CD4-positive, alpha-beta memory T cell (primary cell): ENCODE data around the gene LPA. TPM values are rescaled to one million over a fixed set of nuclear protein-coding genes. Genes with fewer than 3 reads are reported as not detected.
A peak's percentile ranks its signal among the peaks of the same experiment; 100 is the strongest.
"Not testable (repeated sequence)": the region's sequence is repeated elsewhere in the genome, so short reads cannot be mapped to it uniquely, and the experiment has no call there.

ENCODE experiments used
- CTCF ChIA-PET: fragments of 350-600 bp; sonication (Branson Sonifier 250); formaldehyde crosslinking; loops from one replicate; lab custom pipeline; 2021; ENCODE audit warnings: inconsistent platforms; ENCODE audit not compliant: partially characterized antibody; lab: Charles Lee
- POLR2A ChIA-PET: fragments of 350-600 bp; sonication (Branson Sonifier 250); formaldehyde crosslinking; loops from one replicate; lab custom pipeline; 2021; ENCODE audit not compliant: partially characterized antibody; lab: Charles Lee
- DNase-seq, 5 donors: peaks; one replicate each; pipeline versions ENCODE4 v3.0.0 to v3.0.0-alpha.2; 2020 to 2022; ENCODE audit warnings: mixed read lengths in 1 of 5
- H3K27ac ChIP-seq: one replicate; pipeline ENCODE4 v1.7.0; 2013; ENCODE audit warnings: low read depth, low read length
- H3K27me3 ChIP-seq: 2 replicates; pipeline ENCODE4 v1.7.0; 2013; ENCODE audit warnings: mild to moderate bottlenecking, low read length, moderate library complexity; ENCODE audit not compliant: insufficient read depth
- H3K36me3 ChIP-seq: 2 replicates; pipeline ENCODE4 v1.7.0; 2013; ENCODE audit warnings: mild to moderate bottlenecking, low read length, moderate library complexity; ENCODE audit not compliant: insufficient read depth
- H3K4me1 ChIP-seq: 2 replicates; pipeline ENCODE4 v1.7.0; 2013; ENCODE audit warnings: mild to moderate bottlenecking, low read length, moderate library complexity; ENCODE audit not compliant: insufficient read depth
- H3K4me3 ChIP-seq, 2 donors: one replicate each; pipeline ENCODE4 v1.7.0; 2013; ENCODE audit warnings: low read length in 2 of 2, mild to moderate bottlenecking in 1 of 2
- H3K9me3 ChIP-seq, 2 donors: one replicate each; pipeline ENCODE4 v1.7.0; 2013; ENCODE audit warnings: low read length in 2 of 2, control low read depth in 1 of 2; ENCODE audit not compliant: control insufficient read depth in 1 of 2
- H3K27ac Mint-ChIP-seq, 7 donors: one replicate each; pipeline ENCODE4 v1.8.0; 2020 to 2021; ENCODE audit warnings: mixed read lengths in 7 of 7, mild to moderate bottlenecking in 6 of 7, inconsistent platforms in 3 of 7, moderate library complexity in 3 of 7
- H3K27me3 Mint-ChIP-seq, 2 donors: one replicate each; pipeline ENCODE4 v1.8.0; 2020 to 2021; ENCODE audit warnings: mixed read lengths in 2 of 2
- H3K36me3 Mint-ChIP-seq, 2 donors: one replicate each; pipeline ENCODE4 v1.8.0; 2020 to 2021; ENCODE audit warnings: mixed read lengths in 2 of 2, inconsistent platforms in 1 of 2, mild to moderate bottlenecking in 1 of 2
- H3K4me1 Mint-ChIP-seq, 4 donors: one replicate each; pipeline ENCODE4 v1.8.0; 2020 to 2021; ENCODE audit warnings: mixed read lengths in 4 of 4, mild to moderate bottlenecking in 1 of 4
- H3K4me3 Mint-ChIP-seq, 8 donors: one replicate each; pipeline ENCODE4 v1.8.0; 2020 to 2021; ENCODE audit warnings: mixed read lengths in 8 of 8, mild to moderate bottlenecking in 7 of 8, moderate library complexity in 6 of 8, inconsistent platforms in 3 of 8
- H3K9me3 Mint-ChIP-seq, 8 donors: one replicate each; pipeline ENCODE4 v1.8.0; 2020 to 2021; ENCODE audit warnings: mixed read lengths in 8 of 8, mild to moderate bottlenecking in 5 of 8, inconsistent platforms in 3 of 8, moderate library complexity in 1 of 8
- intact Hi-C: fragments of 100-400 bp; cut with micrococcal nuclease; formaldehyde crosslinking; loops from one replicate; pipeline ENCODE4 v1.15.1; 2023
- polyA plus RNA-seq, 2 donors: library from polyadenylated mRNA; unstranded; fragments of 300-500 nt; fragmentation: Illumina TruSeq; gene quantifications; one replicate each; pipeline ENCODE4 v1.2.3, GENCODE V29; 2021
- total RNA-seq, 2 experiments: library from RNA; stranded (reverse); gene quantifications; one replicate each; pipeline ENCODE4 v1.2.3, GENCODE V29; 2021

LPA gene
- total and polyA plus RNA-seq, 4 experiments from 2014 or later: not detected

DNA sequence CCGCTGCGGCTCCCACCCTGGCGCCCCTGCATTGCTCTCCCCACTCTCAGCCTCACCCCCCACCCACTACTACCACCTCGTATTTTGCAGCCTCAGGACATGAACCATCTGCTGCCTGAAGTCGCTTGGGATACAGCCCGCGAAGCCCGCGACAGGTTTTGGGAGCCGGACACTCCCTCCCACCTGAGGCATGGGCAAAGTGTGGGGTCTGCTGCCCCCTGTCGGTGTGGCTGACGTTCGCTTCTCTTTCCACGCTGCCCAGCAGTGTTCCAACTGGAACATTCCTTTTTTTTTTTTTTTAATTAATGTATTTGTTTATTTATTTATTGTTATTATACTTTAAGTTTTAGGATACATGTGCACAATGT, 15.3 kb upstream of the LPA start:
- no peaks in the 10 kb centered on the region for H3K27me3 ChIP-seq
- POLR2A ChIA-PET: no interaction called here

DNA sequence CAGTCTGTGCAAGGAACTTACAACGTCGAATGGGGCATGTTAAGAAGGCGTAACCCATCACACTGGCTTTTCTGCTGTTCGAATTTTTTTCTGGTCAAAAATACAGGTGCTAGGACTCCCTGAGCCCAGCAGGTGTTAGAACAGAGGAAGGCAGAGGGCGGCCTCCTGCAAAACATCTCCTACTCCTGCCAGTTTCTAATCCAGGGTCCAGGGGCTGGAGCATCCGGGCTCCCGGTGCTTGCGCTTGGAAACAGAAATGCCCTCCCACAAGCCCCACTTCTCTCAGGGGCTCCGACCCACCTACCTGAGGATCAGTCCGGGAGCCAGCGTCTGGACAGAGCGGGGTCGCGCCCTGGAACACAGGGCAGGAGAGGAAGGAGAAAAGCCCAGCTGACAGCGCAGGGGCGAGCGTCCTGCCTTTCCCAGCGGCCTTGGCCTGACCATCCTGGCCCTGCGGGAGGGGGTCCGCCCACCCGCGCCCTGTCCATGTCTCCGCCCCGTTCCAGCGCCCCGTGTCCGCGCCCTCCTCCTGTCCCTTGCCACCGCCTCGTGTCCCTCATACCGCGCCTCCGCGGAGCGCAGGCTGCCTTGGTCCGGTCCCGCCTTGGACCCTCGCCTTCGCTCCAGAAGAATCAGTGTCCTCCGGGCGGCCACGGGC, 14.8 kb upstream of the LPA start:
- H3K9me3 Mint-ChIP-seq: peaks cover 0 to 7% (median 0%) of the 10 kb centered on the region in 8 donors
- POLR2A ChIA-PET: no interaction called here

More for the DNA sequence above, 15.3 kb upstream of the LPA start:
- Mint-ChIP-seq H3K27me3 (peaks cover 5 to 7% of the 10 kb centered on the region in 2 donors), H3K9me3 (peaks cover 0 to 7% (median 0%) of the 10 kb centered on the region in 8 donors), H3K36me3 (no peaks in the 10 kb centered on the region), H3K27ac (no peak overlapping the region), H3K4me1 (no peaks in the 10 kb centered on the region), H3K4me3 (no peak overlapping the region)
- intact Hi-C loops: no loop called here
- Histone ChIP-seq H3K27ac (no peak overlapping the region), H3K4me3 (no peak overlapping the region), H3K36me3 (no peaks in the 10 kb centered on the region), H3K9me3 (no peaks in the 10 kb centered on the region), H3K4me1 (no peaks in the 10 kb centered on the region)
- DNase-seq: no peak
- CTCF ChIA-PET: no interaction called here

DNA sequence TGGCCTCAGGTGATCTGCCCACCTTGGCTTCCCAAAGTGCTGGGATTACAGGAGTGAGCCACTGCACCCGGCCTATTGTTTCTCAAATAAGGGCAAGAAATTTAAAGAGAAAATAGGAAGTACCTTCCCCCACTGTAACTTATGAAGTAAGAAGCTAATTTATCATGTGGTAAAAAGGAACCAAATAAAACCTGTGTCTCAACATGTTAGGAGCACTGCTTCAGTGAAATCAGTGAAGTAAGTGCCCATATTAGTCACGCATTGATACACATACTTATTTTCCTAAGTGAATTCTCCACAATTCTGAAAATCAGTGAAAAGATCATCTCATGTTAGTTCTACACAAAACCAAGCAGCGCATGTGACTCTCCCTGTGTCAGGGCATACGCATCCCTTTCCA, 14.2 kb upstream of the LPA start:
- H3K4me3 ChIP-seq: no peak overlapping the region
- peaks cover 0 to 3% (median under 1%) of the 10 kb centered on the region in 8 donors for H3K9me3 Mint-ChIP-seq
- no peak for DNase-seq
- no peaks in the 10 kb centered on the region for H3K9me3 ChIP-seq
- intact Hi-C loops: no loop called here
- no peaks in the 10 kb centered on the region for H3K4me1 Mint-ChIP-seq
- no peaks in the 10 kb centered on the region for H3K4me1 ChIP-seq
- no peaks in the 10 kb centered on the region for H3K36me3 ChIP-seq
- peaks cover 7 to 9% of the 10 kb centered on the region in 2 donors for H3K27me3 Mint-ChIP-seq
- no peak overlapping the region for H3K27ac Mint-ChIP-seq
- no peaks in the 10 kb centered on the region for H3K36me3 Mint-ChIP-seq
- H3K4me3 Mint-ChIP-seq: no peak overlapping the region
- H3K27ac ChIP-seq: no peak overlapping the region
- no peaks in the 10 kb centered on the region for H3K27me3 ChIP-seq
- POLR2A ChIA-PET: no interaction called here
- CTCF ChIA-PET: interaction anchor here (1.0 kb wide), 1 partner anchor 19 kb away, joined by 3 read pairs; no protein-coding TSS in a partner anchor

More for the DNA sequence above, 14.8 kb upstream of the LPA start:
- Mint-ChIP-seq H3K36me3 (no peaks in the 10 kb centered on the region), H3K4me1 (no peaks in the 10 kb centered on the region), H3K27me3 (peaks cover 6 to 7% of the 10 kb centered on the region in 2 donors), H3K4me3 (no peak overlapping the region), H3K27ac (no peak overlapping the region)
- CTCF ChIA-PET: interaction anchor here (1.0 kb wide), 1 partner anchor 19 kb away, joined by 3 read pairs; no protein-coding TSS in a partner anchor
- Histone ChIP-seq H3K4me3 (no peak overlapping the region), H3K27me3 (no peaks in the 10 kb centered on the region), H3K27ac (no peak overlapping the region), H3K36me3 (no peaks in the 10 kb centered on the region), H3K4me1 (no peaks in the 10 kb centered on the region), H3K9me3 (no peaks in the 10 kb centered on the region)
- intact Hi-C loops: no loop called here
- no peak for DNase-seq

DNA sequence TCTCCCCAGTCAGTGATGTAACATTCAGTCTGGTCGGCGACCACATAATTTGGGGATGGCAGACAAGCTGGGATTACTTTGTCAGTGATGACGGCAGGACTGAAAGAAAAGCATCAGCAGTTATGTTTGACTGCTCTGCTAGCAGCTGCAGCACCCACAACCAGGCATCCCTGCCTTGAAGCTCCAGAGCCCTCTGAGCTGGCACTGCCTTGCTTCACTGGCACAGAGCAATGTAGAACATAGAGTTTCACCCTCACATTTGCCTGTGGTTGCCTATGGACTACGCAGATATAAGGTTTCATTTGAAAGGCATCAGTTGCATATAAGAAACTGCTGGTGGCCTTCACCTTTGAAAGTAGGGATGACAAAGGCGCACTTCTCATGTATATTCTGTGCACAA, 12.3 kb upstream of the LPA start:
- H3K27me3 ChIP-seq, POLR2A ChIA-PET, H3K27ac ChIP-seq, DNase-seq, intact Hi-C loops, H3K36me3 Mint-ChIP-seq, H3K4me1 ChIP-seq, H3K4me3 Mint-ChIP-seq, H3K27me3 Mint-ChIP-seq, H3K9me3 ChIP-seq, H3K36me3 ChIP-seq, CTCF ChIA-PET, H3K4me1 Mint-ChIP-seq, H3K27ac Mint-ChIP-seq, H3K4me3 ChIP-seq: not testable (repeated sequence)
- peaks cover 0 to 13% (median 5%) of the 10 kb centered on the region in 8 donors for H3K9me3 Mint-ChIP-seq

DNA sequence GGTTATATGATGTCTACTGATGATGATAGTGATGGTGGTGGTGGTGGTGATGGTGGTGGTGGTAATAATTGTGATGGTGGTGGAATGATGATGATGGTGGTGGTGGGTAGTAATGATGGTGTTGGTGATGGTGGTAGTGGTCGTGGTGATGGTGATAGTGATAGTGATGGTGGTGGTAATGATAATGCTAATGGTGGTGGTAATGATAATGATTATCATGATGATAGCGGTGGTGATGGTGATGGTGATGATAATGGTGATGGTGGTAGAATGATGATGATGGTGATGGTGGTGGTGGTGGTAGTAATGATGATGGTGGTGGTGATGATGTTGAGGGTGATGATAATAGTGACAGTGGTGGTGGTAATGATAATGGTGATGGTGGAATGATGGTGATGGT, 4.5 kb upstream of the LPA start:
- Mint-ChIP-seq H3K27ac (no peak overlapping the region), H3K36me3 (no peaks in the 10 kb centered on the region), H3K9me3 (peaks cover 0 to 12% (median 4%) of the 10 kb centered on the region in 8 donors), H3K27me3 (peaks cover 4 to 7% of the 10 kb centered on the region in 2 donors), H3K4me3 (no peak overlapping the region), H3K4me1 (peaks cover 0 to 3% (median 0%) of the 10 kb centered on the region in 4 donors)
- no peak for DNase-seq
- POLR2A ChIA-PET: no interaction called here
- H3K27me3 ChIP-seq: no peaks in the 10 kb centered on the region
- no peaks in the 10 kb centered on the region for H3K9me3 ChIP-seq
- no peaks in the 10 kb centered on the region for H3K4me1 ChIP-seq
- CTCF ChIA-PET: no interaction called here
- no peak overlapping the region for H3K27ac ChIP-seq
- no peak overlapping the region for H3K4me3 ChIP-seq
- intact Hi-C loops: no loop called here
- no peaks in the 10 kb centered on the region for H3K36me3 ChIP-seq

DNA sequence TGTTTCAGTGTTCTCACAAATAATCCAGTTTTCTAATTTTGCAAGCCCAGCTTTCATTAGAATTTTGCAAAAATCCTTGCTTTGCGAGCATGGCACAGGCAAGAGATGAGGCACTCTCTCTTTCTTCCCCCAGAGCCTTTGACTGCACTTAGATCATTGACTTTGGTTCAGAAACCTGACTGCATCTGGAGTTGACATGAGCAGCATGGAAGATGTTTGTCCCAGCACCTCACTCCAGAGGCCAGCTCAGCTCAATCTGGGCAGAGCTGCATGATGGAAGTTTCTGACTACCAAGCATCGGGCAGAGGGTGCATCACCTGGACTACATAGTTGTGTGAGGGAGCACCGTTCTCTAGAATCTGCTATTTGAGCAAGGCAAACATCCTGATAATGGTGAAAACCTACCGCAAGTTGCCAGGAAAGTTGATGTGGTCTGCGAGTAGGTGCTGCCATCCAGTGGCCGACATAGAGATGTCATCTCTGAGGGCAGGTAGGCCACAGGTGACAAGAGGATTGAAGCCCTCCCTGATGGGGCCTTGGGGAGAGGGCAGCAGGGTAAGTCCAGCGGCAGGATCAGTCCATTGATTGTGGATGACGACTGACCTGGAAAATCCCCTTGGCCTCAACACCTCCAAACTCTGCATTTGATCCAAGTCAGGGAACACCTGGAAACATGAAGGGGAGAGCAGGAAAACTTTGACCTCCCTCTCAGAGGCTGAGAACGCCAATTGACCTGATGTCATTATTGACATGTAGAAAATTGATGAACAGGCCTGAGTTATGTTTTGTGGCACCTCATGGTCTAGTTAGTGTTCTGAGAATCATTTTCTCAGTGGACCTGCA, 3.8 kb upstream of the LPA start:
- Histone ChIP-seq H3K27me3 (peaks cover 1% of the 10 kb centered on the region), H3K4me1 (no peaks in the 10 kb centered on the region), H3K9me3 (no peaks in the 10 kb centered on the region), H3K27ac (no peak overlapping the region), H3K4me3 (no peak overlapping the region), H3K36me3 (no peaks in the 10 kb centered on the region)
- ChIA-PET CTCF (interaction anchor here (0.8 kb wide), 1 partner anchor 148 kb away, joined by 3 read pairs; no protein-coding TSS in a partner anchor), POLR2A (no interaction called here)
- intact Hi-C loops: no loop called here
- Mint-ChIP-seq H3K27ac (no peak overlapping the region), H3K4me1 (peaks cover 0 to 3% (median 0%) of the 10 kb centered on the region in 4 donors), H3K36me3 (no peaks in the 10 kb centered on the region), H3K9me3 (peaks cover 0 to 8% (median under 1%) of the 10 kb centered on the region in 8 donors), H3K27me3 (peaks cover 7 to 8% of the 10 kb centered on the region in 2 donors), H3K4me3 (no peak overlapping the region)
- DNase-seq: peak in 4 of 5 donors; percentile 12 to 22 (median 14)

DNA sequence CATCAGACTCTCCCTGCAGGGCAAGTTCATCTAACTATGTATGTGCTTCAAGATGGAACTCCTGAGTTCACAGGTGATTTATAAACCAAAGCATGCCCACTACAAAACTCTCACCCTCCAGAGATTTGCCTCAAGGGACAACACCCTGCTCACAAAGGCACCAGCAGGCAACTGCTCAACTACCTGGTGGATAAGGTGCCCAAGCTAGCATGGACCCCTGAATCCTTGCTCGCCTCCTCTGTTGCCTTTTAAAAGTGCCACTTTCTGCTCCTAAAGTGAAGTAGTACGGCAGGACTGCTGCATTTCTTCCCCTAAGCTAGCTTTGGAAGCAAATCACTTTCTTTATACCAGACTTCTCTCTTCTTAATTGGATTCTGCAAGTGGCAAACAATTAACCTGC, 1.2 kb downstream of the LPA start:
- no peak overlapping the region for H3K4me3 Mint-ChIP-seq
- Histone ChIP-seq H3K27ac (no peak overlapping the region), H3K9me3 (no peaks in the 10 kb centered on the region), H3K4me1 (no peaks in the 10 kb centered on the region), H3K36me3 (no peaks in the 10 kb centered on the region), H3K27me3 (peaks cover 5% of the 10 kb centered on the region), H3K4me3 (no peak overlapping the region)
- intact Hi-C loops: no loop called here
- H3K9me3 Mint-ChIP-seq: peaks cover 0 to 4% (median under 1%) of the 10 kb centered on the region in 8 donors
- peaks cover 10 to 15% of the 10 kb centered on the region in 2 donors for H3K27me3 Mint-ChIP-seq
- CTCF ChIA-PET: no interaction called here
- no peak for DNase-seq
- POLR2A ChIA-PET: no interaction called here
- no peak overlapping the region for H3K27ac Mint-ChIP-seq
- peaks cover 0 to 3% (median 0%) of the 10 kb centered on the region in 4 donors for H3K4me1 Mint-ChIP-seq
- no peaks in the 10 kb centered on the region for H3K36me3 Mint-ChIP-seq
